Vagina (tissue), 2 donors: Measurements from ENCODE around the gene ZBTB7C. TPM values are rescaled to one million over a fixed set of nuclear protein-coding genes. Genes with fewer than 3 reads are reported as not detected.
A peak's percentile ranks its signal among the peaks of the same experiment; 100 is the strongest.

Source experiments
- DNase-seq, 2 donors: peaks; one replicate each; pipeline ENCODE4 v3.0.0-alpha.2; 2017; ENCODE audit errors: extremely low spot score in 2 of 2
- H3K27ac ChIP-seq: fragments of 200-600 bp; sonication (generic); one replicate; pipeline ENCODE4 v1.5.1; 2019
- H3K27me3 ChIP-seq: fragments of 200-600 bp; sonication (generic); one replicate; pipeline ENCODE4 v1.5.1; 2019
- H3K36me3 ChIP-seq, 2 donors: fragments of 200-600 bp; sonication (generic); one replicate each; pipeline ENCODE4 v1.5.1; 2017 to 2019
- H3K4me1 ChIP-seq: fragments of 200-600 bp; sonication (generic); one replicate; pipeline ENCODE4 v1.5.1; 2019
- H3K4me3 ChIP-seq, 2 donors: fragments of 200-600 bp; sonication (generic); 1 replicate in 1 of 2; 2 replicates in 1 of 2; pipeline ENCODE4 v1.5.1; 2016 to 2019
- H3K9me3 ChIP-seq: fragments of 200-600 bp; sonication (generic); one replicate; pipeline ENCODE4 v1.5.1; 2019
- CTCF ChIP-seq, 3 experiments: fragments of 450-650 bp in 2 of 3; fragments of 200-600 bp in 1 of 3; sonication (generic) in 1 of 3; IDR thresholded peaks; one replicate each; pipeline ENCODE4 v1.5.1; 2017 to 2019; ENCODE audit warnings: antibody characterized with exemption in 3 of 3, mild to moderate bottlenecking in 2 of 3, moderate library complexity in 2 of 3
- POLR2A ChIP-seq, 2 donors: fragments of 450-650 bp; IDR thresholded peaks; one replicate each; pipeline ENCODE4 v1.6.1; 2017; ENCODE audit warnings: antibody characterized with exemption in 2 of 2, mild to moderate bottlenecking in 2 of 2, moderate library complexity in 2 of 2
- POLR2AphosphoS5 ChIP-seq, 2 donors: sonication (generic); formaldehyde crosslinking; IDR thresholded peaks; one replicate each; pipeline ENCODE4 v1.9.0; 2017; ENCODE audit warnings: antibody characterized with exemption in 2 of 2, mild to moderate bottlenecking in 2 of 2, low read depth in 1 of 2; ENCODE audit not compliant: insufficient read depth in 1 of 2
- intact Hi-C: fragments of 100-400 bp; cut with DNase I; formaldehyde crosslinking; loops from one replicate; pipeline ENCODE4 v1.15.1; 2023
- total RNA-seq: library from RNA; depleted of rRNA; stranded (reverse); fragments of >200 nt; gene quantifications from one replicate; pipeline ENCODE4 v1.2.3, GENCODE V29; 2016

ZBTB7C gene
- total RNA-seq, 1 donor from 2014 or later, result 40.5 TPM

GRCh38 chr18:48203961-48204666, 205.1 kb downstream of the ZBTB7C start:
- TF ChIP-seq POLR2AphosphoS5 (IDR thresholded peaks at IDR 0.05; ENCODE audit: insufficient read depth in 1 of 2, low read depth in 1 of 2) (peak in 1 of 2 donors; percentile 16), CTCF (IDR thresholded peaks at IDR 0.05) (no peak)
- no peak overlapping the region for H3K27ac ChIP-seq

GRCh38 chr18:48203288-48203945, 205.8 kb downstream of the ZBTB7C start:
- no peaks in the 10 kb centered on the region for H3K9me3 ChIP-seq
- H3K27me3 ChIP-seq, result no peaks in the 10 kb centered on the region
- intact Hi-C loops, result no loop called here
- H3K4me1 ChIP-seq, result no peaks in the 10 kb centered on the region
- no peak overlapping the region for H3K27ac ChIP-seq
- DNase-seq, result peak in 1 of 2 donors; percentile 76
- H3K36me3 ChIP-seq, result no peaks in the 10 kb centered on the region
- TF ChIP-seq POLR2AphosphoS5 (IDR thresholded peaks at IDR 0.05; ENCODE audit: insufficient read depth in 1 of 2, low read depth in 1 of 2), result no peak
- TF ChIP-seq CTCF (IDR thresholded peaks at IDR 0.05), result no peak
- TF ChIP-seq POLR2A (IDR thresholded peaks at IDR 0.05), result no peak
- no peak overlapping the region for H3K4me3 ChIP-seq

More at GRCh38 chr18:48203961-48204666, 205.1 kb downstream of the ZBTB7C start:
- no peak overlapping the region for H3K4me3 ChIP-seq
- intact Hi-C loops, result no loop called here
- DNase-seq, result peak in 1 of 2 donors; percentile 72
- no peaks in the 10 kb centered on the region for H3K27me3 ChIP-seq
- H3K9me3 ChIP-seq, result no peaks in the 10 kb centered on the region
- H3K36me3 ChIP-seq, result no peaks in the 10 kb centered on the region
- no peaks in the 10 kb centered on the region for H3K4me1 ChIP-seq

- no peaks in the 10 kb centered on the region for H3K36me3 ChIP-seq
- intact Hi-C loops, result no loop called here
- H3K27ac ChIP-seq, result no peak overlapping the region
- DNase-seq, result peak in 1 of 2 donors; percentile 81
- H3K27me3 ChIP-seq, result no peaks in the 10 kb centered on the region
- H3K4me1 ChIP-seq, result no peaks in the 10 kb centered on the region
- no peak overlapping the region for H3K4me3 ChIP-seq
- TF ChIP-seq POLR2AphosphoS5 (IDR thresholded peaks at IDR 0.05; ENCODE audit: insufficient read depth in 1 of 2, low read depth in 1 of 2), result no peak
- TF ChIP-seq CTCF (IDR thresholded peaks at IDR 0.05), result no peak
- TF ChIP-seq POLR2A (IDR thresholded peaks at IDR 0.05), result no peak
- H3K9me3 ChIP-seq, result no peaks in the 10 kb centered on the region
These were observed 206.6 kb downstream of the ZBTB7C start for GRCh38 chr18:48202350-48203260.

GRCh38 chr18:48202006-48202348, 207.2 kb downstream of the ZBTB7C start:
- Histone ChIP-seq H3K27ac (no peak overlapping the region), H3K27me3 (no peaks in the 10 kb centered on the region), H3K36me3 (no peaks in the 10 kb centered on the region), H3K4me3 (no peak overlapping the region), H3K4me1 (no peaks in the 10 kb centered on the region), H3K9me3 (no peaks in the 10 kb centered on the region)
- no peak for TF ChIP-seq CTCF (IDR thresholded peaks at IDR 0.05)
- no peak for TF ChIP-seq POLR2AphosphoS5 (IDR thresholded peaks at IDR 0.05; ENCODE audit: insufficient read depth in 1 of 2, low read depth in 1 of 2)
- no peak for TF ChIP-seq POLR2A (IDR thresholded peaks at IDR 0.05)
- DNase-seq, result peak in 1 of 2 donors; percentile 79
- intact Hi-C loops, result no loop called here
